ENCODE data around the gene RETREG2. TPM values are rescaled to one million over a fixed set of nuclear protein-coding genes. Genes with fewer than 3 reads are reported as not detected.
"Not testable (repeated sequence)": the region's sequence is repeated elsewhere in the genome, so short reads cannot be mapped to it uniquely, and the experiment has no call there.

Gene RETREG2
- total RNA-seq, 2 experiments from 2014 or later = 58.8 to 70.1 TPM

GRCh38 chr2:219197388-219197787, 19.3 kb downstream of the RETREG2 start:
- Mint-ChIP-seq H3K9me3 (ENCODE audit: low read depth) (peaks cover 3% of the 10 kb centered on the region), H3K4me3 (no peak overlapping the region), H3K36me3 (ENCODE audit: low read depth) (no peaks in the 10 kb centered on the region), H3K27me3 (no peaks in the 10 kb centered on the region), H3K4me1 (peaks cover 8% of the 10 kb centered on the region), H3K27ac (no peak overlapping the region)
- ATAC-seq (no peak), DNase-seq (no peak)
- ChIA-PET POLR2A (no interaction called here), CTCF (interaction anchor here (1.4 to 5.0 kb wide), 2 partner anchors 15 to 27 kb away, joined by 5 to 19 read pairs; partner anchors contain the start of gene SLC23A3)
- intact Hi-C loops (cut with DNase I, micrococcal nuclease) = no loop called here

- ATAC-seq (no peak), DNase-seq (no peak)
- Mint-ChIP-seq H3K27ac (no peak overlapping the region), H3K27me3 (no peaks in the 10 kb centered on the region), H3K4me3 (no peak overlapping the region), H3K36me3 (ENCODE audit: low read depth) (no peaks in the 10 kb centered on the region), H3K9me3 (ENCODE audit: low read depth) (peaks cover 3% of the 10 kb centered on the region), H3K4me1 (peaks cover 8% of the 10 kb centered on the region)
- POLR2A ChIA-PET = interaction anchor here (1.3 kb wide), 1 partner anchor 96 kb away, joined by 4 read pairs; no protein-coding TSS in a partner anchor
- CTCF ChIA-PET = interaction anchor here (0.6 to 5.0 kb wide), 4 partner anchors 29 to 193 kb away, joined by 3 to 19 read pairs (median 8); partner anchors contain the start of gene SLC23A3
- intact Hi-C loops (cut with DNase I, micrococcal nuclease) = no loop called here
Observed at GRCh38 chr2:219198974-219199373, 20.9 kb downstream of the RETREG2 start.

GRCh38 chr2:219199470-219200211, 21.6 kb downstream of the RETREG2 start:
- Mint-ChIP-seq H3K9me3 (ENCODE audit: low read depth) (peaks cover 6% of the 10 kb centered on the region), H3K36me3 (ENCODE audit: low read depth) (no peaks in the 10 kb centered on the region), H3K27me3 (no peaks in the 10 kb centered on the region), H3K27ac (no peak overlapping the region), H3K4me1 (peaks cover 8% of the 10 kb centered on the region), H3K4me3 (no peak overlapping the region)
- ATAC-seq (no peak), DNase-seq (no peak)
- intact Hi-C loops (cut with DNase I, micrococcal nuclease) = no loop called here
- ChIA-PET POLR2A (interaction anchor here (0.7 to 1.3 kb wide), 2 partner anchors 50 to 95 kb away, joined by 3 to 4 read pairs; no protein-coding TSS in a partner anchor), CTCF (interaction anchor here (0.6 to 5.0 kb wide), 6 partner anchors 15 to 192 kb away, joined by 3 to 19 read pairs (median 4); partner anchors contain the start of gene SLC23A3)

- not testable (repeated sequence) for H3K4me1 Mint-ChIP-seq
- peak; percentile 48 for DNase-seq
- CTCF ChIA-PET = interaction anchor here (0.6 to 5.0 kb wide), 7 partner anchors 11 to 171 kb away, joined by 3 to 19 read pairs (median 4); partner anchors contain the start of gene SLC23A3
Observed at GRCh38 chr2:219200502-219201326, 22.6 kb downstream of the RETREG2 start.

GRCh38 chr2:219201331-219201730, 23.3 kb downstream of the RETREG2 start:
- ATAC-seq; H3K27me3 Mint-ChIP-seq; H3K4me3 Mint-ChIP-seq; POLR2A ChIA-PET; DNase-seq; intact Hi-C loops (cut with DNase I, micrococcal nuclease); H3K9me3 Mint-ChIP-seq (ENCODE audit: low read depth); H3K36me3 Mint-ChIP-seq (ENCODE audit: low read depth): not testable (repeated sequence)
- CTCF ChIA-PET = interaction anchor here (0.8 kb wide), 1 partner anchor 15 kb away, joined by 4 read pairs; no protein-coding TSS in a partner anchor
- Mint-ChIP-seq H3K27ac (peak overlapping the region; percentile 89), H3K4me1 (peaks cover 11% of the 10 kb centered on the region)

More at GRCh38 chr2:219200502-219201326, 22.6 kb downstream of the RETREG2 start:
- H3K27me3 Mint-ChIP-seq; H3K9me3 Mint-ChIP-seq (ENCODE audit: low read depth); intact Hi-C loops (cut with DNase I, micrococcal nuclease); H3K36me3 Mint-ChIP-seq (ENCODE audit: low read depth); ATAC-seq: not testable (repeated sequence)
- Mint-ChIP-seq H3K4me3 (peak overlapping the region; percentile 68), H3K27ac (peak overlapping the region; percentile 89)
- POLR2A ChIA-PET = interaction anchor here (0.7 kb wide), 1 partner anchor 49 kb away, joined by 3 read pairs; no protein-coding TSS in a partner anchor

- Mint-ChIP-seq H3K4me3 (no peak overlapping the region), H3K36me3 (ENCODE audit: low read depth) (peaks cover 18% of the 10 kb centered on the region), H3K27me3 (no peaks in the 10 kb centered on the region), H3K4me1 (peaks cover 35% of the 10 kb centered on the region), H3K9me3 (ENCODE audit: low read depth) (peaks cover 6% of the 10 kb centered on the region), H3K27ac (no peak overlapping the region)
- ChIA-PET CTCF (interaction anchor here (0.6 kb wide), 1 partner anchor 236 kb away, joined by 4 read pairs; no protein-coding TSS in a partner anchor), POLR2A (interaction anchor here (1.2 kb wide), 1 partner anchor 25 kb away, joined by 3 read pairs; the partner anchor contains the start of genes ANKZF1 and ATG9A)
- DNase-seq = no peak
- no peak for ATAC-seq
- intact Hi-C loops (cut with DNase I, micrococcal nuclease) = loop anchor here in 1 of 2 experiments (5.0 kb wide), 1 partner anchor 338 kb away; the partner anchor contains the start of genes CHPF and TMEM198
Observed at GRCh38 chr2:219204425-219205164, 26.5 kb downstream of the RETREG2 start.

GRCh38 chr2:219205165-219205538, 27.1 kb downstream of the RETREG2 start:
- ChIA-PET CTCF (interaction anchor here (2.0 kb wide), 1 partner anchor 22 kb away, joined by 5 read pairs; no protein-coding TSS in a partner anchor), POLR2A (interaction anchor here (0.8 kb wide), 1 partner anchor 34 kb away, joined by 3 read pairs; no protein-coding TSS in a partner anchor)
- H3K27me3 Mint-ChIP-seq = no peaks in the 10 kb centered on the region
- H3K36me3 Mint-ChIP-seq (ENCODE audit: low read depth) = peaks cover 20% of the 10 kb centered on the region
- intact Hi-C loops (cut with DNase I, micrococcal nuclease) = loop anchor here in 1 of 2 experiments (5.0 kb wide), 1 partner anchor 337 kb away; the partner anchor contains the start of genes CHPF and TMEM198
- DNase-seq = no peak
- peaks cover 6% of the 10 kb centered on the region for H3K9me3 Mint-ChIP-seq (ENCODE audit: low read depth)
- no peak overlapping the region for H3K27ac Mint-ChIP-seq
- peaks cover 38% of the 10 kb centered on the region for H3K4me1 Mint-ChIP-seq
- no peak overlapping the region for H3K4me3 Mint-ChIP-seq
- ATAC-seq = no peak

- H3K4me3 Mint-ChIP-seq = peak overlapping the region; percentile 86
- CTCF ChIA-PET = interaction anchor here (0.6 to 2.0 kb wide), 17 partner anchors 10 to 307 kb away, joined by 3 to 12 read pairs (median 5); partner anchors contain the start of genes CNPPD1, GLB1L, NHEJ1 and SLC23A3
- H3K27ac Mint-ChIP-seq = peak overlapping the region; percentile 94
- peaks cover 22% of the 10 kb centered on the region for H3K36me3 Mint-ChIP-seq (ENCODE audit: low read depth)
- ATAC-seq (no peak), DNase-seq (no peak)
- no peaks in the 10 kb centered on the region for H3K27me3 Mint-ChIP-seq
- peaks cover 33% of the 10 kb centered on the region for H3K4me1 Mint-ChIP-seq
- POLR2A ChIA-PET = interaction anchor here (0.6 to 1.7 kb wide), 8 partner anchors 13 to 164 kb away, joined by 3 to 14 read pairs (median 4); partner anchors contain the start of genes ABCB6, ANKZF1, ATG9A and CNPPD1
- H3K9me3 Mint-ChIP-seq (ENCODE audit: low read depth) = peaks cover 5% of the 10 kb centered on the region
- intact Hi-C loops (cut with DNase I, micrococcal nuclease) = loop anchor here (1.0 to 5.0 kb wide), 17 partner anchors 12 to 799 kb away; partner anchors contain the start of genes ANKZF1 (in 2 of the 2), ATG9A (in 2 of the 2), DNAJB2 (in 2 of the 2) and NHEJ1 (in 2 of the 2)
Observed at GRCh38 chr2:219205981-219206327, 27.9 kb downstream of the RETREG2 start.

- Mint-ChIP-seq H3K4me1 (peaks cover 34% of the 10 kb centered on the region), H3K27ac (peak within 1 kb of the TSS; percentile 94), H3K4me3 (peak within 1 kb of the TSS; percentile 86), H3K36me3 (ENCODE audit: low read depth) (peaks cover 26% of the 10 kb centered on the region), H3K27me3 (no peaks in the 10 kb centered on the region), H3K9me3 (ENCODE audit: low read depth) (peaks cover 3% of the 10 kb centered on the region)
- ATAC-seq (peak; percentile 96), DNase-seq (peak; percentile 98)
- intact Hi-C loops (cut with DNase I, micrococcal nuclease) = loop anchor here (1.0 to 5.0 kb wide), 19 partner anchors 11 to 800 kb away; partner anchors contain the start of genes ANKZF1 (in 2 of the 2), ATG9A (in 2 of the 2), DNAJB2 (in 2 of the 2) and NHEJ1 (in 2 of the 2)
- CTCF ChIA-PET = interaction anchor here (0.6 to 2.0 kb wide), 18 partner anchors 9 to 308 kb away, joined by 3 to 12 read pairs (median 4); partner anchors contain the start of genes CNPPD1, GLB1L, NHEJ1 and SLC23A3
- POLR2A ChIA-PET = interaction anchor here (0.5 to 1.7 kb wide), 9 partner anchors 12 to 53 kb away, joined by 3 to 14 read pairs (median 6); partner anchors contain the start of genes ABCB6, ANKZF1, ATG9A and CNPPD1
Observed at GRCh38 chr2:219206328-219207133, 28.5 kb downstream of the RETREG2 start, which contains the start of gene ZFAND2B. ZFAND2B (plus strand) TSS chr2:219206782; CDS start chr2:219206988, 206 bp downstream.
